ENCODE data around the gene PNLIPRP1. TPM values are rescaled to one million over a fixed set of nuclear protein-coding genes. Genes with fewer than 3 reads are reported as not detected.

PNLIPRP1 gene
- total and polyA plus RNA-seq, 10 of the 15 experiments (the other 5 are each of a cell fraction or from before 2014, with no cell fraction given), result 0.74 TPM; not detected in 9

- Histone ChIP-seq H3K27me3 (replicated peaks in 1 of 2; ENCODE audit: control insufficient read depth in 2 of 2, insufficient read depth in 2 of 2, low read length in 1 of 2) (no peaks in the 10 kb centered on the region; a peak in 1 of 4 replicates), H3K27ac (ENCODE audit: control insufficient read depth, insufficient read depth) (no peak overlapping the region), H4K20me1 (ENCODE audit: control insufficient read depth, insufficient read depth) (no peaks in the 10 kb centered on the region), H3K36me3 (ENCODE audit: control insufficient read depth in 2 of 2, insufficient read depth in 2 of 2, low read length in 1 of 2) (no peaks in the 10 kb centered on the region), H3K4me3 (no peak overlapping the region), H3K9me3 (replicated peaks; ENCODE audit: control insufficient read depth, insufficient read depth, low read length) (no peaks in the 10 kb centered on the region), H3K4me2 (ENCODE audit: control insufficient read depth, insufficient read depth) (no peak overlapping the region), H2AFZ (ENCODE audit: control insufficient read depth, low read depth, low read length) (no peak overlapping the region), H3K79me2 (ENCODE audit: control insufficient read depth, insufficient read depth, low read length) (no peaks in the 10 kb centered on the region), H3K4me1 (ENCODE audit: control insufficient read depth, insufficient read depth, low read length) (no peaks in the 10 kb centered on the region), H3K9ac (ENCODE audit: control insufficient read depth, insufficient read depth, low read length) (no peak overlapping the region)
- BruUV-seq (replicated peaks), result no TSS peak
- CTCF ChIA-PET, result no interaction called here
- FAIRE-seq (no peak), DNase-seq (ENCODE audit: low read depth, low spot score) (no peak), ATAC-seq (no peak)
- RAD21 ChIA-PET (ENCODE audit: unreplicated experiment), result no interaction called here
- intact Hi-C loops (cut with micrococcal nuclease; ENCODE audit: unreplicated experiment) (no loop called here), in situ Hi-C loops (cut with MboI) (no loop called here)
- POLR2A ChIA-PET, result no interaction called here
- SMC1A ChIA-PET (ENCODE audit: uncharacterized antibody, unreplicated experiment), result no interaction called here
- 3% methylated on average over 2 of the region's 2 CpGs for WGBS (ENCODE audit: insufficient coverage, insufficient replicate concordance, low lambda C conversion rate, missing lambda C conversion rate)
- TF ChIP-seq POLR2AphosphoS5 (IDR thresholded peaks at IDR 0.05; ENCODE audit: low read length) (no peak), RUNX3 (IDR thresholded peaks at IDR 0.05; ENCODE audit: low read length) (no peak), ZNF217 (IDR thresholded peaks at IDR 0.05) (no peak), YY1 (IDR thresholded peaks at IDR 0.05; ENCODE audit: low read depth, low read length) (no peak), ATF7 (IDR thresholded peaks at IDR 0.05; ENCODE audit: low read depth) (no peak), CHD1 (IDR thresholded peaks at IDR 0.05; ENCODE audit: low read depth, low read length) (no peak), E4F1 (IDR thresholded peaks at IDR 0.05; ENCODE audit: borderline replicate concordance, partially characterized antibody) (no peak), NFYB (IDR thresholded peaks at IDR 0.05; ENCODE audit: insufficient read depth, low read depth, low read length) (no peak), ELK1 (IDR thresholded peaks at IDR 0.05; ENCODE audit: low read depth, low read length) (no peak), ZBTB40 (IDR thresholded peaks at IDR 0.05; ENCODE audit: borderline replicate concordance) (no peak), HCFC1 (IDR thresholded peaks at IDR 0.05; ENCODE audit: low read length) (no peak), POLR2AphosphoS2 (IDR thresholded peaks at IDR 0.05; ENCODE audit: low read depth, low read length) (no peak), IKZF1 (conservative IDR thresholded peaks at IDR 0.05) (no peak), NRF1 (conservative IDR thresholded peaks at IDR 0.05; ENCODE audit: low read depth, low read length) (no peak), ZBTB11 (CRISPR knock-in tag; IDR thresholded peaks at IDR 0.05) (no peak)
Observed at GRCh38 chr10:116630020-116630419, 39.3 kb downstream of the PNLIPRP1 start.
